Lung microvascular endothelial cell (primary cell): ENCODE results near the gene CEACAM6. TPM values are rescaled to one million over a fixed set of nuclear protein-coding genes. Genes with fewer than 3 reads are reported as not detected.
A peak's percentile ranks its signal among the peaks of the same experiment; 100 is the strongest.
"Not testable (repeated sequence)": the region's sequence is repeated elsewhere in the genome, so short reads cannot be mapped to it uniquely, and the experiment has no call there.

Experiments used
- DNase-seq, 2 donors: peaks; one replicate each; pipeline versions ENCODE4 v3.0.0 to v3.0.0-alpha.2; 2010; ENCODE audit warnings: low read depth in 2 of 2
- total RNA-seq: library from RNA; depleted of rRNA; stranded (reverse); fragments of >200 nt; gene quantifications from 2 replicates; pipeline ENCODE4 v1.2.1, GENCODE V29; 2014

Gene CEACAM6
- total RNA-seq, result not detected in 2 replicates

GRCh38 chr19:41755328-41755913 lies at the start of gene CEACAM6:
Gene CEACAM6, plus strand, starts transcription at chr19:41755530. Its CDS starts 109 bp downstream, at chr19:41755639.
- no peak for DNase-seq

DNA sequence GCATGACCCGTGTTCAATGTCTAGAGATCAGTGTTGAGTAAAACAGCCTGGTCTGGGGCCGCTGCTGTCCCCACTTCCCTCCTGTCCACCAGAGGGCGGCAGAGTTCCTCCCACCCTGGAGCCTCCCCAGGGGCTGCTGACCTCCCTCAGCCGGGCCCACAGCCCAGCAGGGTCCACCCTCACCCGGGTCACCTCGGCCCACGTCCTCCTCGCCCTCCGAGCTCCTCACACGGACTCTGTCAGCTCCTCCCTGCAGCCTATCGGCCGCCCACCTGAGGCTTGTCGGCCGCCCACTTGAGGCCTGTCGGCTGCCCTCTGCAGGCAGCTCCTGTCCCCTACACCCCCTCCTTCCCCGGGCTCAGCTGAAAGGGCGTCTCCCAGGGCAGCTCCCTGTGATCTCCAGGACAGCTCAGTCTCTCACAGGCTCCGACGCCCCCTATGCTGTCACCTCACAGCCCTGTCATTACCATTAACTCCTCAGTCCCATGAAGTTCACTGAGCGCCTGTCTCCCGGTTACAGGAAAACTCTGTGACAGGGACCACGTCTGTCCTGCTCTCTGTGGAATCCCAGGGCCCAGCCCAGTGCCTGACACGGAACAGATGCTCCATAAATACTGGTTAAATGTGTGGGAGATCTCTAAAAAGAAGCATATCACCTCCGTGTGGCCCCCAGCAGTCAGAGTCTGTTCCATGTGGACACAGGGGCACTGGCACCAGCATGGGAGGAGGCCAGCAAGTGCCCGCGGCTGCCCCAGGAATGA lies 48.4 kb upstream of the CEACAM6 start:
- peak; percentile 40 to 50 for DNase-seq

DNA sequence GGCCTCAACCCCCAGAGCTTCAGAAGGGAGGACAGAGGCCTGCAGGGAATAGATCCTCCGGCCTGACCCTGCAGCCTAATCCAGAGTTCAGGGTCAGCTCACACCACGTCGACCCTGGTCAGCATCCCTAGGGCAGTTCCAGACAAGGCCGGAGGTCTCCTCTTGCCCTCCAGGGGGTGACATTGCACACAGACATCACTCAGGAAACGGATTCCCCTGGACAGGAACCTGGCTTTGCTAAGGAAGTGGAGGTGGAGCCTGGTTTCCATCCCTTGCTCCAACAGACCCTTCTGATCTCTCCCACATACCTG lies 47.9 kb upstream of the CEACAM6 start:
- DNase-seq, result no peak

DNA sequence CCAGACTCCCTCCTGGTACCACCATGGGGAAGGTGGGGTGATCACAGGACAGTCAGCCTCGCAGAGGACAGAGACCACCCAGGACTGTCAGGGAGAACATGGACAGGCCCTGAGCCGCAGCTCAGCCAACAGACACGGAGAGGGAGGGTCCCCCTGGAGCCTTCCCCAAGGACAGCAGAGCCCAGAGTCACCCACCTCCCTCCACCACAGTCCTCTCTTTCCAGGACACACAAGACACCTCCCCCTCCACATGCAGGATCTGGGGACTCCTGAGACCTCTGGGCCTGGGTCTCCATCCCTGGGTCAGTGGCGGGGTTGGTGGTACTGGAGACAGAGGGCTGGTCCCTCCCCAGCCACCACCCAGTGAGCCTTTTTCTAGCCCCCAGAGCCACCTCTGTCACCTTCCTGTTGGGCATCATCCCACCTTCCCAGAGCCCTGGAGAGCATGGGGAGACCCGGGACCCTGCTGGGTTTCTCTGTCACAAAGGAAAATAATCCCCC lies 47.4 kb upstream of the CEACAM6 start:
- DNase-seq, result no peak

DNA sequence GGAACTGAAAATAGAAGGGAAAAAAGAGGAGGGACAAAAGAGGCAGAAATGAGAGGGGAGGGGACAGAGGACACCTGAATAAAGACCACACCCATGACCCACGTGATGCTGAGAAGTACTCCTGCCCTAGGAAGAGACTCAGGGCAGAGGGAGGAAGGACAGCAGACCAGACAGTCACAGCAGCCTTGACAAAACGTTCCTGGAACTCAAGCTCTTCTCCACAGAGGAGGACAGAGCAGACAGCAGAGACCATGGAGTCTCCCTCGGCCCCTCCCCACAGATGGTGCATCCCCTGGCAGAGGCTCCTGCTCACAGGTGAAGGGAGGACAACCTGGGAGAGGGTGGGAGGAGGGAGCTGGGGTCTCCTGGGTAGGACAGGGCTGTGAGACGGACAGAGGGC lies 46.8 kb upstream of the CEACAM6 start, which contains the start of gene CEACAM5:
Gene CEACAM5, plus strand, starts transcription at position 146 of the 400 bp plus-strand sequence. Its CDS starts 106 bp downstream, at position 252.
- DNase-seq, result no peak

DNA sequence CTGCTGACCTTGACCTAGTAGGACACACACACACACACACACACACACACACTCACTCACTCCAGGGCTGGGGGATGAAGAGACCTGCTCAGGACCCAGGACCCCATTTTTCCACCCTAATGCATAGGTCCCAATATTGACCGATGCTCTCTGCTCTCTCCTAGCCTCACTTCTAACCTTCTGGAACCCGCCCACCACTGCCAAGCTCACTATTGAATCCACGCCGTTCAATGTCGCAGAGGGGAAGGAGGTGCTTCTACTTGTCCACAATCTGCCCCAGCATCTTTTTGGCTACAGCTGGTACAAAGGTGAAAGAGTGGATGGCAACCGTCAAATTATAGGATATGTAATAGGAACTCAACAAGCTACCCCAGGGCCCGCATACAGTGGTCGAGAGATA lies 45.8 kb upstream of the CEACAM6 start:
- DNase-seq, result not testable (repeated sequence)

DNA sequence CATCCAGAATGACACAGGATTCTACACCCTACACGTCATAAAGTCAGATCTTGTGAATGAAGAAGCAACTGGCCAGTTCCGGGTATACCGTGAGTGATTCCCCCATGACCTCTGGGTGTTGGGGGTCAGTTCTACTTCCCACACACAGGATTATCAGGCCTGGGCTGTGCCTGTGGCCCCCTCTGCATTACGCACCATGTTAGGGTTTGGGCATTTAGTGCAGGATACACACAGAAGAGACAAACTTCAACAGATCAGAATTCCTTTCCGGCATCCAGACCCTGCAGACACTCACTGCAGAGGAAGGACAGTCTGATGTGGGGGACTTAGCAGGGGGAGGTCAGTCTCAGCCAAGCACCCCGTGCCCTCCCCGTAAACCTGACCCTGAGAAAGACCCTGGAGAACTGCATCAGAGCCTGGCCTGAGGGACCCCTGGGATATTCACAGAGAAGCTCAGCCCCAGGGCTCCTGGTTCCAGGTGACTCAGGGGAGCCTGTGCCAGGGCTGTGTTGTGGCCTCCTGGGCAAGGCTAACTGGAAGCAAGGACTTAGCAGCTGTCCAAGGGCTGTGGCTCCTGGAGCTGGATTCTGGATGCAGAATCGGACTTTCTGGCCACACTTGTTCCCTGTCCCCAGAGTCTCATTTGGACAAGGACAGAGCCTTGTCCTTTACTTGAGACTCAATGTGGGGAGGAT lies 45.2 kb upstream of the CEACAM6 start:
- no peak for DNase-seq

- DNase-seq, result no peak
These were observed 43.7 kb upstream of the CEACAM6 start for GRCh38 chr19:41711376-41712261.

DNA sequence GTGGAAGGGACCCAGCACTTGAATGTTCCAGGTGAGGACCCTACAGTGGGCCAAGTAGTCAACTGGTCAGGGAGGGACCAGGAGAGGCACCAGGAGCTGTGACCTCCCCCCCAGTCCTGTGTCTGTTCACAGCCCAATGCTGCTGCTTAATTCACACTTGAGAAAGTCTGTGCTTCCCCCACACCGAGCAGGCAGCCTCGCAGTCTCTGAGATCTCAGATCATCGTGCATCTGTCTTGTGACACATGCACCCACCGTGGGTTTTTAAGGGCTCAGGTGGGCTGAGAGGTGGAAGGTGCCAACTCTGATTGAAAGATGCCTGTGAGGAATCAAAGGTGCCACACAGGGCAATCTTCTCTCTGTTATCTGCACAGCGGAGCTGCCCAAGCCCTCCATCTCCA lies 40.7 kb upstream of the CEACAM6 start:
- DNase-seq, result no peak

- DNase-seq, result no peak
These were observed 36.6 kb upstream of the CEACAM6 start for GRCh38 chr19:41718761-41719160.

DNA sequence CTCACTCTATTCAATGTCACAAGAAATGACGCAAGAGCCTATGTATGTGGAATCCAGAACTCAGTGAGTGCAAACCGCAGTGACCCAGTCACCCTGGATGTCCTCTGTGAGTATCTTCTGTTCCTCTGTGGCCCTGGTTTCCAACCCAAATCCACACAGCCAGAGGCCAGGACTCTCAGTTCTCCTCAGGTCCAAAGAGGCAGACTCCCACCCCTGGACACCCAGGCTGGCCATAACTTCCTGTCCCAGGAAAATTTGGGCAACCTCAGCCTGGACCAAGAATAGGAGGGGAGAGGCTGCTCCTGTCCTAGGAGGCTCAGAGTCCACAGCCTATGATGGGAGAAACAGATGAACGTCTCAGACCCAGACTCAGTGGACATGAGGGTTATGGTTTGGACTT lies 35.2 kb upstream of the CEACAM6 start:
- no peak for DNase-seq

DNA sequence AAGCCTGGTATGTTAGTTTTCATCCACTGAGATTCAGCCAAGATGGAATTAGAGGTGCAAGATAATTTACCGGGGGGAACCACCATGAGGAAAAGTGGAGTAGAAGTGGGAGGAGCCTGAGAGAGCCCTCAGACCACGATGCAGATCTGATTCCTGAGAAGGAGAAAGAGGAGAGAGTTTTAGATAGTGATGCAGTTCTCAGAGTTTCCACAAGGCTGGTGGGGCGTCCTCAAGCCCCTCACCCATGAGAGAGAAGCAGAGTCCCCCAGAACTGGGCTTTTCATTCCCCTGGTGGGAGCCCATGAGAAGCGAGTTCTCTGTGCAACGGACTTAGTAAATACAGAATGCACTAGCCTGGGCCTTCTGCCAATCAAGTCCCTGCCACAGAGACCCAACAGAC lies 28.8 kb upstream of the CEACAM6 start:
- no peak for DNase-seq

GRCh38 chr19:41734156-41734555 lies 21.2 kb upstream of the CEACAM6 start:
- no peak for DNase-seq

- no peak for DNase-seq
These were observed 20.7 kb upstream of the CEACAM6 start for GRCh38 chr19:41734585-41734984.

DNA sequence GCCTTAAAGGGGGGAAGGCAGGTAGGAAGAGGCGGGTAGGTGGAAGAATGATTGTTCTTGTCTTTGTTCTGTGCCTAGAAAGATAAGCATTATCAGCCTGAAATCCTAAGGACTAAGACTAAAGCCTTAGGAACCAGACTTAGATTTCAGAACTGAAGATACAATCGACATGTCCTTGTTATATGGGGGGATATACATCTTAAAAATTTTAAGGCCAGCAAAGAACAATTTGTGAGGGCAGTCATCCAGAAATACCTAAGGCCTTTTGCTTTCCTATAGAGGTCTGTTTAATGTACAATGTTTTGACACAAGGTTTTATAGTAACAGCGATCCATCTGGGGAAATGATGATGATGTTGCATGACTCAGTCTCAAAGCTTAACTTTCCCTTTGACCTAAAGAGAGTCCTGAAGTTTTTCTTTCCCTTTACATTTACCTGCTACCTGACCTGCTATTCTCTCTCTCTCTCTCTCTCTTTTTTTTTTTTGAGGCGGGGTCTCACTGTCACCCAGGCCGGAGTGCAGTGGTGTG lies 20.2 kb upstream of the CEACAM6 start:
- DNase-seq, result no peak

GRCh38 chr19:41739361-41739760 lies 16.0 kb upstream of the CEACAM6 start:
- no peak for DNase-seq

DNA sequence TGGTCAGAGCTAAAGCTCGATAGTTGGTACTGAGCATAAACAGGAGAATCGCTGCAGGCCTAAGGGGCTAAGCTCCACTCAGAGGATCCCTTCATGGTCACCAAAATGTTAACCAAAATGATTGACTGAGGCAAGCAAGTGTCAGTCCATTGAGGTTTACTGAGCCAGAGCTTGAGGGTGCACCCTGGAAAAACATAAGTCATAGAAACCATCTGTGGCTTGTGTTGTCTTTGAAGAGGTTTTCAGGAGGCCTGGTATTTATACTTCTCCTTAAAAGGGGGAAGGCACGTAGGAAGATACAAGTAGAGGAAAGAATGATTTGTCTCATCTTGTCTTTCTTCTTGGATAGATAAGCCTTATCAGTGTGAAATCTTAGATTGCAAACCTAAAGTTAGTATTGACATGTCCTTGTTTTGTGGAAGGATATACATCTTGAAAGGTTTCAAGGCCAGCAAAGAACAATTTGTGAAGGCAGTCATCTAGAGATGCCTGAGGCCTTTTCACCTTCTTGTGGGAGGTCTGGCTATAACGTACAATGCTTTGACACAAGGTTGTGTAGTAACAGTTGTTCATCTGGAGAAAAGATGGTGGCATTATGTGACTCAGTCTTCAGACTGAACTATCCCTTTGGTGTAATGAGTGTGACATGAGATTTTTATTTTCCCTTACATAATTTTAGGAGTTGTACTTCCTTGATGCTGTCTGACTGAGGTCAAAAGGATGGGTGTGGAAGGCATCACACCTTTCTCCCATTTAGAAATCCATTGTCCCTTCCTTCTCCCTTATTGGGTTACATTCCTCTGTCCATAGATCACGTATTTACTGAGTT lies 14.7 kb upstream of the CEACAM6 start:
- DNase-seq, result no peak

DNA sequence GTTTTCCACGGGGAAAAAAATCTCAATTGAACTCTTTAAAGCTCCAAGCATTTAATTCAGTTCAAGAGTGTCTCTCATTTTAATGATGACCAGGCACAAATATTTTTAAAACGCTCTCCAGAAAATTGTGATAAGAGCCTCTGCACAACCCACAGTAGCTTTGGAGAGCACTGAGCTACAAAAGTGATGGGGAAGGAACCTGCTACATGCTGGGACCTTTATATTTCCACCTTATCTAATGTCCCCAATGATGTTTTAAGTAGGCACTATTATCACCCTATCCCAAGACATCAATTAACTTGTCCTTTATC lies 14.1 kb upstream of the CEACAM6 start:
- DNase-seq, result no peak

- DNase-seq, result no peak
These were observed 10.5 kb upstream of the CEACAM6 start for GRCh38 chr19:41744850-41745249.

DNA sequence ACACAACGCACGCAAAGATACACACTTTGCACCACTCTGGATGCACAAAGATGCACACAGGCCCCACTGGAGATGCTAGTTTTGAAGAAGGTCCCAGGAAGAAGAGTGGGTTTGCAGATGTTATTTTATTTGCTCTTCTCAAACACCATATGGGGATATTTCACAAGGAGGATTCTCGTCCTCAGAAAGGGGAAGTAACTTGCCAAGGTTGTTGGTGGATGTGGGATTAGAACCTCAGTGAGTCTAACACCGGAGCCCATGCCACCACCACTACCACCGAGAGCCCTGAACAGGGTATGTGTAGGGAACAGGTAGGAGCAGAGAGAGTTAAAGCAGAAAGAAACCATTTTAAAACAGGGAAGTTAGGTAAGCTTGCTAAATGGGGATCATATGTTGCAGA lies 9.6 kb upstream of the CEACAM6 start:
- no peak for DNase-seq
